ENCODE measurements around the gene ASIC4. TPM values are rescaled to one million over a fixed set of nuclear protein-coding genes. Genes with fewer than 3 reads are reported as not detected.

Gene ASIC4
- total RNA-seq, 6 experiments from 2014 or later: 0.05 to 0.19 (median 0.07) TPM; not detected in 3

DNA sequence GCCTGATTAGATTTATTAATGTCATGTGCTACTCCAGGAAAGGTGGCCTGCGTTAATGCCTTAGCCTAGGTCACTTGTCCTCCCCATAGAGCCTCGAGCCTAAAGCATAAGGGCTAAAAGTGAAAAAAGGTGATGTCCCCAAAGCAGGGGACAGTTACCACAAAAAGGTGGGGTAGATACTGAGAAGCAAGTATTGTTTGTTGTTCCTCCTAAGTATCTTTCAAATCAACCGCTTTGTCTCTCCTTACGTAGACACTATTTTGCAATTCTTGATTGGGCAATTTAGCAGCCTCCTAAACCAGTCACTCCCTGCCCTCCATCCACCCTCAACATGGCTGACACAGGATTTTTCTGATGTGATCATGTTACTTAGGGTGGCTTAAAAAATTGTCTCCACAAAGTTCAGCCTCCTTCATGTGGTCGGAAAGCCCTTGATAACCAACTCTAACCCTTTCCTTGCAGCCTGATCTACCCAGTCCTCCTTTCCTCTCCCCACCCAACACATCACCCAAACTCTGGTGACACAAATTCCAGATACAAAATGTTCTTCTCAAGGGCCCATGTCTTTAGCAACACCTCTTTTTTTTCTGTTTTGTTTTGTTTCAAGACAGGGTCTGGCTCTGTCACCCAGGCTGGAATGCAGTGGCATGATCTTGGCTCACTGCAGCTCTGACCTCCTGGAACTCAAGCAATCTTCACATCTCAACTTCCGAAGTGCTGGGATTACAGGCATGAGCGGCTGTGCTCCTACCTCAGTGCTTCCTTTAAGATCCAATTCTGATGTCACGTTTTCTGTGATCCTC lies 64.7 kb downstream of the ASIC4 start:
- H3K4me3 Mint-ChIP-seq: no peak overlapping the region
- no peak for DNase-seq
- H3K9me3 Mint-ChIP-seq: no peaks in the 10 kb centered on the region
- H3K36me3 Mint-ChIP-seq (ENCODE audit: low read depth): no peaks in the 10 kb centered on the region
- no peak overlapping the region for H3K27ac Mint-ChIP-seq
- TF ChIP-seq, protein P1, sequence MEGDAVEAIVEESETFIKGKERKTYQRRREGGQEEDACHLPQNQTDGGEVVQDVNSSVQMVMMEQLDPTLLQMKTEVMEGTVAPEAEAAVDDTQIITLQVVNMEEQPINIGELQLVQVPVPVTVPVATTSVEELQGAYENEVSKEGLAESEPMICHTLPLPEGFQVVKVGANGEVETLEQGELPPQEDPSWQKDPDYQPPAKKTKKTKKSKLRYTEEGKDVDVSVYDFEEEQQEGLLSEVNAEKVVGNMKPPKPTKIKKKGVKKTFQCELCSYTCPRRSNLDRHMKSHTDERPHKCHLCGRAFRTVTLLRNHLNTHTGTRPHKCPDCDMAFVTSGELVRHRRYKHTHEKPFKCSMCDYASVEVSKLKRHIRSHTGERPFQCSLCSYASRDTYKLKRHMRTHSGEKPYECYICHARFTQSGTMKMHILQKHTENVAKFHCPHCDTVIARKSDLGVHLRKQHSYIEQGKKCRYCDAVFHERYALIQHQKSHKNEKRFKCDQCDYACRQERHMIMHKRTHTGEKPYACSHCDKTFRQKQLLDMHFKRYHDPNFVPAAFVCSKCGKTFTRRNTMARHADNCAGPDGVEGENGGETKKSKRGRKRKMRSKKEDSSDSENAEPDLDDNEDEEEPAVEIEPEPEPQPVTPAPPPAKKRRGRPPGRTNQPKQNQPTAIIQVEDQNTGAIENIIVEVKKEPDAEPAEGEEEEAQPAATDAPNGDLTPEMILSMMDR (IDR thresholded peaks at IDR 0.05): no peak
- H3K27me3 Mint-ChIP-seq (ENCODE audit: insufficient read depth): peaks cover 22% of the 10 kb centered on the region
- H3K4me1 Mint-ChIP-seq (ENCODE audit: low read depth): peaks cover 17% of the 10 kb centered on the region

DNA sequence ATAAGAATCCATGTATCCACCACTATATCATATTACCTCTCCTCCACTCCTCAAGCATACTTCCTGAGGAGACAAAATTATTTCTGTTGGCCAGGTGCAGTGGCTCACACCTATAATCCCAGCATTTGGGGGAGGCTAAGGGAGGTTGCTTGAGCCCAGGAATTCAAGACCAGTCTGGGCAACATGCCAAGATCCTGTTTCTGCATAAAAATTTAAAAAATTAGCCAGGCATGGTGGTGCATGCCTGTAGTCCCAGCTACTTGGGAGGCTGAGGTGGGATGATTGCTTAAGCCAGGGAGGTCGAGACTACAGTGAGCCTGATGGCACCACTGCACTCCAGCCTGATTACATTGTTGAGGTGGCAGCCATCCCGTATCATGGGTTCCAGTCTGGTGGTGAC lies 67.1 kb downstream of the ASIC4 start:
- no peak for DNase-seq
- Mint-ChIP-seq H3K4me1 (ENCODE audit: low read depth) (peaks cover 17% of the 10 kb centered on the region), H3K9me3 (no peaks in the 10 kb centered on the region), H3K36me3 (ENCODE audit: low read depth) (no peaks in the 10 kb centered on the region), H3K4me3 (no peak overlapping the region), H3K27ac (no peak overlapping the region), H3K27me3 (ENCODE audit: insufficient read depth) (peaks cover 22% of the 10 kb centered on the region)
- TF ChIP-seq, protein P1 (IDR thresholded peaks at IDR 0.05): no peak

Small RNAs within 50 kb of the gene (microRNA-seq; reads per million reads assigned to microRNA genes)
- not detected for gene MIR3132

Other genes starting within 250 kb of the ASIC4 start
- 10 to 100 TPM; 39.7 to 45.4 (median 41.5) TPM for gene DNAJB2, start 235.1 kb upstream of the ASIC4 start, total RNA-seq (2021; fragmentation: NEBNext Ultra II Directional; extraction: Animal tissue kit (Norgen Biotek cat#: 25700))
- gene PTPRN, start 205.1 kb upstream of the ASIC4 start, total RNA-seq (2021; fragmentation: NEBNext Ultra II Directional; extraction: Animal tissue kit (Norgen Biotek cat#: 25700)): 10 to 100 TPM in 5 of 6 experiments, 1 to 10 TPM in 1; 5.2 to 18.3 (median 15.2) TPM
- gene RESP18, start 181.7 kb upstream of the ASIC4 start, total RNA-seq (2021; fragmentation: NEBNext Ultra II Directional; extraction: Animal tissue kit (Norgen Biotek cat#: 25700)): not detected
- gene DNPEP, start 126.6 kb upstream of the ASIC4 start, total RNA-seq (2021; fragmentation: NEBNext Ultra II Directional; extraction: Animal tissue kit (Norgen Biotek cat#: 25700)): 10 to 100 TPM; 46.9 to 59.4 (median 53.0) TPM
- gene DES, start 96.1 kb upstream of the ASIC4 start, total RNA-seq (2021; fragmentation: NEBNext Ultra II Directional; extraction: Animal tissue kit (Norgen Biotek cat#: 25700)): under 1 TPM in 5 of 6 experiments, not detected in 1; 0.12 to 0.37 (median 0.19) TPM
- gene SPEG, start 79.6 kb upstream of the ASIC4 start, total RNA-seq (2021; fragmentation: NEBNext Ultra II Directional; extraction: Animal tissue kit (Norgen Biotek cat#: 25700)): 10 to 100 TPM; 80.9 to 89.5 (median 84.7) TPM
- gene GMPPA, start 15.6 kb upstream of the ASIC4 start, total RNA-seq (2021; fragmentation: NEBNext Ultra II Directional; extraction: Animal tissue kit (Norgen Biotek cat#: 25700)): 10 to 100 TPM; 68.9 to 85.3 (median 74.1) TPM
- gene CHPF, start 29.3 kb downstream of the ASIC4 start, total RNA-seq (2021; fragmentation: NEBNext Ultra II Directional; extraction: Animal tissue kit (Norgen Biotek cat#: 25700)): 100 to 1,000 TPM; 116 to 190 (median 139) TPM
- gene TMEM198, start 29.5 kb downstream of the ASIC4 start, total RNA-seq (2021; fragmentation: NEBNext Ultra II Directional; extraction: Animal tissue kit (Norgen Biotek cat#: 25700)): 1 to 10 TPM; 2.3 to 2.8 (median 2.7) TPM
- gene OBSL1, start 57.1 kb downstream of the ASIC4 start, total RNA-seq (2021; fragmentation: NEBNext Ultra II Directional; extraction: Animal tissue kit (Norgen Biotek cat#: 25700)): 10 to 100 TPM; 60.0 to 85.2 (median 65.8) TPM
- gene INHA, start 57.8 kb downstream of the ASIC4 start, total RNA-seq (2021; fragmentation: NEBNext Ultra II Directional; extraction: Animal tissue kit (Norgen Biotek cat#: 25700)): under 1 TPM in 5 of 6 experiments, not detected in 1; 0.14 to 0.45 (median 0.25) TPM
- gene STK11IP, start 83.4 kb downstream of the ASIC4 start, total RNA-seq (2021; fragmentation: NEBNext Ultra II Directional; extraction: Animal tissue kit (Norgen Biotek cat#: 25700)): 10 to 100 TPM; 17.4 to 21.5 (median 18.9) TPM
- 10 to 100 TPM in 1 of 6 experiments, 1 to 10 TPM in 5; 3.7 to 13.5 (median 4.3) TPM for gene SLC4A3, start 113.1 kb downstream of the ASIC4 start, total RNA-seq (2021; fragmentation: NEBNext Ultra II Directional; extraction: Animal tissue kit (Norgen Biotek cat#: 25700))

Data from HFFc6 (cell line).